Fibroblast of the conjunctiva (primary cell): ENCODE measurements around the gene LGI2.
"Not testable (repeated sequence)": the region's sequence is repeated elsewhere in the genome, so short reads cannot be mapped to it uniquely, and the experiment has no call there.

Experiments used
- DNase-seq: peaks from one replicate; pipeline ENCODE4 v3.0.0-alpha.2; 2010; ENCODE audit warnings: low read depth

The LGI2 gene

DNA sequence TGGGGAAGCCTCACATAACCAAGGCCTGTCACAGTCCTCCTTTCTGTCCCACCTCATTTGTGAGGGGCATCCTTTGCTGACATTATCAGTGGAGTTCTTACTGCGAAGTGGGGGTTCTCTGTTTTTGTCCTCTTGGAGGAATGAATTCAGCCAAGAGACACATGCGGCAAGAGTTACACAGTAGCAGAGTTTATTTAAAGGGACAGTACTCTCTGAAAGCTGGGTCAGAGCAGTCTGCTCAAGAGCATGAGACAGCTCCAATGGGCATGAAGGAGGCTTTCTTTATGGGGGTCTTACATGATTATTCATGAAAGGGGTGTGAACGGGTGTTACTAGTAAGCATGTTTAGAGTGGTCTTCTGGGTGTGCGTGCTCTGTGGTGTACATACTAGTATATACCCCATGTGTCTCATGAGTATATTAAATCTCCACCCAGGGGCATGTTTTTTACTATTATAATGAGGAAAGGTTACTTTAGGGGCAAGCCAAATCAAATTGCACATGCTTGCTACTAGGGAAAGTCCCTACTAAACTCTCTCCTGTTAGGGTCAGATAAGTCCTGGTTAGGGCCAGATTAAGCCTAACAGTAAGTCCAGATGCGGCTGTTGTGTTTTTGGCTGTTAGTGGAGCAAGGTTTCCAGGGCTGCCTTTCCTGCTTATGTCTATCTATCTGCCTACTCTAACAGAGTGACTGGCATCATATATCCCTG lies 19.8 kb upstream of the LGI2 start:
- DNase-seq: no peak

DNA sequence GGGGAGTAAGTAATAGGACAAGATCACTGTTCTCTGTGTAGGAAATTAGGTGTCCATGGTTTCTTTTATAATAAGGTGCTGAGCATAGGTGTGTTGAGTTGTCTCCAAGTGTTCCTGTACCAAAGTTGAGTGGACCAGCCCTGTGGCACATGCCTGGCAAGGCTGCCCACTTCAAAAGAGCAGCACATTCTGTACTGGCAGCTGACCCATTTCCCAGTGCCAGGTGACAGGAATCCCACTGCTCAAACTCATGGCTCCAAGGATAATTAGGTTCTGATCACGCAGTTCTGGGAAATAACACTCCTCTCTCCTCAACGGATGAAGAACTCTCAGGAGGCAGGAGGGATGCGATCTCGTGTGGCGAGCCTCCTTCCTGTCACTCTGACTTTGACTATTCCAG lies 12.8 kb upstream of the LGI2 start:
- no peak for DNase-seq

- no peak for DNase-seq
These were observed 2.8 kb upstream of the LGI2 start for GRCh38 chr4:25033526-25033925.

GRCh38 chr4:25032126-25032525 lies 1.4 kb upstream of the LGI2 start:
- peak; percentile 8 for DNase-seq

GRCh38 chr4:25031077-25031621 lies 403 bp upstream of the LGI2 start:
- no peak for DNase-seq

- no peak for DNase-seq
These were observed 1.1 kb downstream of the LGI2 start for GRCh38 chr4:25029479-25030276.

GRCh38 chr4:25028851-25029250 lies 1.9 kb downstream of the LGI2 start:
- DNase-seq: no peak

DNA sequence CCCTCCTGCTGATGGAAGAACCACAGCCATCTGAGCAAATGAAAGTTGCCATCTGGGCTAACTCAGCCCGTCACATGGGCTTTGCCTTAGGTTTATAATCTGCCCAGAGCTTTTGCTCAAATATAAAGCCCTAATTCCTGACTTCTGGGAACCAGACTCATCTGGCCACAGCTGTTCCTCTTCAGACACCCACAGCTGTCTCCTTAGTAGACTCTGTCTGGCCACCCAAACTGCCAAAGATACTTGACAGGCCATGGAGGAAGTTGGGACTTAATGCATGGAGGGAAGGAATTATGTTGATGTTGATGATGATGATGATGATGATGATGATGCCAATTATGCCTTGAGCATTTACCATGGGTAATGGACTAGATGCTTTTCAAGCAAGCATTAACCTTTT lies 8.0 kb downstream of the LGI2 start:
- no peak for DNase-seq

DNA sequence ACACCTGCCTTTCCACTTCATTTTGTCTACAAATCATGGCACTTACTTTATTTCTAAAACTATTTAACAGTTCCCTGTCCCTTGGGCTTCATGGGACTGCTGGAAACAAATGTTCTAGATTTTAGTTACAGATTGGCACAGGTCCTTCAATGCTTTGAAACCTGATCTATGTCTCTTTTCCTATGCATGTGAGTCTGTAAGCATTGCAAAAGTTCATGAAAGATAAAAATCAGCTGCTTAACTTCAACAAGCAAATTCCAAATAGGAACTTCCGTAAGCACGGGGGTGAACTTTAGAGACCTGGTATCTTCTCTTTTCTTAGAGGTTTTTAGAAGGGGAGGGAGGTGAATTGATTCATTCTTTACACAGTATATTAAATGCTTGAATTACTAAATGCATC lies 9.5 kb downstream of the LGI2 start:
- DNase-seq: peak; percentile 14

- DNase-seq: peak; percentile 60
These were observed 10.5 kb downstream of the LGI2 start for GRCh38 chr4:25020236-25020635.

DNA sequence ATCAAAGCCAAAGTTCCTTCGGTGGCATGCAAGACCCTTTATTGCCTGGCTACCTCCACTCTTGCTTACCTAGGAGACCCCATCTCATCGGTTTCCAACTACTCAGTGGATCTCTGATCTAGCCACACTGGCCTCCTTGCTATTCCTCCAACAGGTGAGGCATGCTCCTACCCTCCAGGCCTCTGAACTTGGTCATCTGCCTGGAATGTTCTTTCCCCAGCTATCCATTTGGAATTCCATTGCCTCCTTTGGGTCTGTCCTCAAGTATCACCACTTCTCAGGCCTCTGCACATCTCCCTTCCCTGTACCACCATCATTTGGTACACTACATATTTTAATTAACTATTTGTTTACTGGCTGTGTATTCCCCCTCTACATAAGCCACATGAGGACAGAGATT lies 11.2 kb downstream of the LGI2 start:
- no peak for DNase-seq

DNA sequence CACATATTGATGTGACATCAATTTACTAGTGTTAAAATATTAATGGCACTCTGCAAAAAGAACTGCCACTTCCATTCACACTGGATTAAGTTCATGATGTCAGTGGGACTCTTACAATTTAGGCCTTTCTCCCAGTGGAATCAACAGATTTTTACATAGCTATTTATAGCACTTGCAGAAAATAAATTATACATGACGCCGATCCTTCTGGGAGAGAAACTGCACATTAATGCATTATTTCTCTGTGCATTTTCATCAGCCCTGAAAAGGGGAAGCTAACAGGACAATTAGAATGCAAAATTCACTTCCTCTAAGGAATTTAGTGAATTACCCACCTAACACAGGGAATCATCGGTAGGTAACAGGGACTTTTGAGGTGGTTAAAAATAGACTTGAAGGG lies 15.7 kb downstream of the LGI2 start:
- DNase-seq: no peak

DNA sequence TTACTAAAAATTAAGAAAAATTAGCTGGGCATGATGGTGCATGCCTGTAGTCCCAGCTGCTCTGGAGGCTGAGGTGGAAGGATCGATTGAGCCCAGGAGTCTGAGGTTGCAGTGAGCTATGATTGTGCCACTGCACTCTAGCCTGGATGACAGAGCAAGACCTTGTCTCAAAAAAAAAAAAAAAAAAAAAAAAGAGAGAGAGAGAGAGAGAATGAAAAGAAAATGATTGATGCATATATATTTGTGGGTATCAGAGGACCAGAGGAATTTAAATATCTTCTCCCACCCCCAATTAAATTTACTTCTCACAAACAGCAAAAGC lies 16.1 kb downstream of the LGI2 start:
- not testable (repeated sequence) for DNase-seq

DNA sequence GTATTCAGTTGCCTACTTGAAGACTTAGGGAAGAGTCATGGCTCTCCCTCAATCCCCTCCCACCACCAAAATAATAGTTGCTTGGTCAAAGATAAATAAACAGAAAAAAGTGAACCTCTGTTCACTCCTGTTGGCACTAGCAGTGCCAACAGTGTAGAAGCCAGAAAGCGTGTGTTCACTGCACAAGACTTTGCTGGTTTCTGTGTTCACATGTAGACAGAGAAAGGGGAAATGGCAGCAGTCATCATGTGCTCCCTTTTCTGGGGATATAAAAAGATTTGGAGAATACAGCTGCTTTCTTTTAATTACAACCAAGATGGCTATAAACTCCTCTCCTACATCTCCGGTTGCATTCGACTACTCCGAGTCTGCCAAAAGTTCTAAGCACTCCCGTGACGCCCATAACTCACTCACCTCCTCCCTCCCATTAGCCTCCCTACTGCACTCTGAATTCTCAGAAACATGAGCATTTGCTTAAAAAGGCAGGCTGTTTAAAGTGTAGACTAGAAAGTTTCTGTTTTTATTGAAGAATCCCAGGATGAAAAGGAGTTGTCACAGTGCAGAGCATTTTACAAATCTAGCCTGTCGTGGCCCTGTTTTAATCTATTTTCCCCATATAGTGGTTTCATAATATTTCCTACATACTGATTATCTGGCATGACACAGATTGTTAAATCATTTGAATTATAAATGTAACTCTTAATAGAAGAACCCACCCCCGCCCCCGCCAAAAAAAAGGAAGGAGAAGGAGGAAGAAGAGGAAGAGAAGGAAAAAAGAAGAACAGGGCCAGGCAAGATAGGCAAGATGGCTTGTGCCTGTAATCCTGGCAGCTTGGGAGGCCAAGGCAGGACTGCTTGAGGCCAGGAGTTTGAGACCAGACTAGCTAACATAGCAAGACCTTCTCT lies 16.7 kb downstream of the LGI2 start:
- no peak for DNase-seq

- DNase-seq: no peak
These were observed 18.1 kb downstream of the LGI2 start for GRCh38 chr4:25012655-25013054.

GRCh38 chr4:25011135-25011866 lies 19.4 kb downstream of the LGI2 start:
- no peak for DNase-seq

DNA sequence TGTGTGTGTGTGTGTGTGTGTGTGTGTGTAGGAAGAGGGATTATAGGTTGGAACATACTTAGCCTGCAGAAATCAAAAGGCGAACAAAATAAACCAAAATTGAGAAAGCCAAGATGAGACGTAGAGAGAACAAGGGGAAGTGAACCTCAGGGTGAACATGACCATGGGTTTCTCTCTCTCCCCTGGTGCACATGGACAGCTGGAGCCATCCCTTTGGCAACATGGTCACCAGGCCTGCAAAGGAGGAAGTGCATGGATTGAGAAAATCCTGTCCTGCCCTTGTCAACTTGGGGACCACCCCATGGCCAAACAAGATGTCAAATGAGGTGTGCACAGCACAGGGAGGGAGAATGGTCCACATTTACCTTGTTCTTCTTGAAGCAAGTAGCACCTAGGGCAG lies 23.1 kb downstream of the LGI2 start:
- no peak for DNase-seq

DNA sequence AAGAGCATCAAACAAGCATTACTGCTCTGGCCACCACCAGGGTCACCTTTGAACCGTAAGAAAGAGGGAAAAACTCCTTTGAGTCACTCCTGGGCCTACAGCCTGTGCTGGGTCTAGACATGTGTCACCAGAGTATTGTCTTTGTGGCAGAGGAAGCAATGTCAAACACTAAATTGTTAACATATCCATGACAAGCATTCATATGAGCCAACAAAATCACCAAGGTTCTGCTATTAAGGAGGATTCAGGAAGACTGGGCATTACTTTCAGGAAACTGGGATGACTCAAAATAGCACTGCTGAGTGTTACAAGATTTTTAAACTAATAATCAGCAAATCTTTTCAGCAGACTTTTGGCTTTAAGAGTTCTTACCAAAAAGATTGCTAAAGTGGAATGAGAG lies 28.1 kb downstream of the LGI2 start:
- no peak for DNase-seq

GRCh38 chr4:25001509-25001908 lies 29.2 kb downstream of the LGI2 start:
- DNase-seq: no peak

- DNase-seq: no peak
These were observed 30.1 kb downstream of the LGI2 start for GRCh38 chr4:25000639-25001038.

GRCh38 chr4:24999392-25000089 lies 31.2 kb downstream of the LGI2 start:
- no peak for DNase-seq
